MCF 10A (cell line): ENCODE results near the gene KCNQ5. TPM values are rescaled to one million over a fixed set of nuclear protein-coding genes. Genes with fewer than 3 reads are reported as not detected.
"Not testable (repeated sequence)": the region's sequence is repeated elsewhere in the genome, so short reads cannot be mapped to it uniquely, and the experiment has no call there.

Source experiments
- BruUV-seq: library from RNA; stranded (reverse); fragments of 400-500 nt; replicated peaks from 2 replicates; lab custom pipeline; 2021; lab: Mats Ljungman, UMichigan
- CTCF ChIA-PET: fragments of 300-600 bp; sonication (Branson Sonifier 250); formaldehyde crosslinking; extraction: SDS; loops from one replicate; lab custom pipeline; 2021; ENCODE audit warnings: antibody characterized with exemption, inconsistent platforms; lab: Yijun Ruan, JAX
- POLR2A ChIA-PET: fragments of 300-600, 350-650 bp; sonication (Branson Sonifier 250); formaldehyde crosslinking; extraction: SDS; loops from one replicate; lab custom pipeline; 2020; ENCODE audit warnings: antibody characterized with exemption, inconsistent platforms; lab: Yijun Ruan, JAX
- DNase-seq: peaks from one replicate; pipeline ENCODE4 v3.0.0-alpha.2; 2018; ENCODE audit not compliant: unreplicated experiment
- H3K27ac Mint-ChIP-seq: one replicate; pipeline ENCODE4 v1.8.0; 2022; ENCODE audit warnings: mild to moderate bottlenecking, low read depth, mixed read lengths; ENCODE audit not compliant: unreplicated experiment
- H3K27me3 Mint-ChIP-seq: one replicate; pipeline ENCODE4 v1.8.0; 2022; ENCODE audit warnings: mixed read lengths; ENCODE audit not compliant: insufficient read depth, unreplicated experiment
- H3K36me3 Mint-ChIP-seq: one replicate; pipeline ENCODE4 v1.8.0; 2022; ENCODE audit warnings: mild to moderate bottlenecking, moderate library complexity, mixed read lengths; ENCODE audit not compliant: insufficient read depth, unreplicated experiment
- H3K4me1 Mint-ChIP-seq: one replicate; pipeline ENCODE4 v1.8.0; 2022; ENCODE audit warnings: mixed read lengths; ENCODE audit not compliant: insufficient read depth, unreplicated experiment
- H3K4me3 Mint-ChIP-seq: one replicate; pipeline ENCODE4 v1.8.0; 2022; ENCODE audit warnings: mild to moderate bottlenecking, moderate library complexity, mixed read lengths; ENCODE audit not compliant: unreplicated experiment
- H3K9me3 Mint-ChIP-seq: one replicate; pipeline ENCODE4 v1.8.0; 2022; ENCODE audit warnings: mixed read lengths; ENCODE audit not compliant: unreplicated experiment
- intact Hi-C: fragments of 100-400 bp; cut with micrococcal nuclease; formaldehyde crosslinking; loops from 2 replicates; pipeline ENCODE4 v1.14.1; 2022
- total RNA-seq: library from RNA; stranded (reverse); gene quantifications from 2 replicates; pipeline ENCODE4 v1.2.3, GENCODE V29; 2022
- TF ChIP-seq, protein P1 (sequence below): fragments of 200-600 bp; IDR thresholded peaks from one replicate; pipeline ENCODE4 v1.8.0; 2022; ENCODE audit warnings: antibody characterized with exemption, mild to moderate bottlenecking; ENCODE audit not compliant: unreplicated experiment

KCNQ5 gene
- total RNA-seq, 1 experiment from 2014 or later, result 10.3 TPM

DNA sequence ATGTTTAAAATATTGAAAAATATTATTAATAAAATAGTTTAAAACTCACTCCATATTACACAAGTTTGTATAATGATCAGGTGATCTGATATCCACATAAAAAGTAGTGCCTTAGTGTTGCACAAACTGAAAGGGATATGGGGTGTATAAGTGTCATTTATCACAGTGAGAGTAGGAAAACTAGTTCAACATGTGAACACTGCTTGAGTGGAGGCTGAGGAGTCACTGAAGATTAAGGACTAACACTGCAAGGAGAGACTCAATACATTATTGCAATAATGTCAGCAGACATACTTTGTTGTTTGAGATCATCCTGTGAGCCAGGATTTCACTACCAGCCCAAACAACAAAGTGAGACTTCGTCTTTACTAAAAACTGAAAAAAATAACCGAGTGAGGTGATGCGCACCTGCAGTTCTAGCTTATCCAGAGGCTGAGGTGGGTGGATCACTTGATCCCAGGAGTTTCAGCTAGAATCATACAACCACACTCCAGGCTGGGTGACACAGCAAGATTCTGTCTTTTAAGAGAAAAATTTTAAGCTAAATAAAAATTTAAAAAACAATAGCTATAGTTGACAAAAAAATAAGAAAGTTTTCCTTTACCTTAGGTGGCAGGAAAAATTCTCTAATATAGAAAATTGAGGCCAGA lies 605.9 kb downstream of the KCNQ5 start:
- TF ChIP-seq, protein P1, sequence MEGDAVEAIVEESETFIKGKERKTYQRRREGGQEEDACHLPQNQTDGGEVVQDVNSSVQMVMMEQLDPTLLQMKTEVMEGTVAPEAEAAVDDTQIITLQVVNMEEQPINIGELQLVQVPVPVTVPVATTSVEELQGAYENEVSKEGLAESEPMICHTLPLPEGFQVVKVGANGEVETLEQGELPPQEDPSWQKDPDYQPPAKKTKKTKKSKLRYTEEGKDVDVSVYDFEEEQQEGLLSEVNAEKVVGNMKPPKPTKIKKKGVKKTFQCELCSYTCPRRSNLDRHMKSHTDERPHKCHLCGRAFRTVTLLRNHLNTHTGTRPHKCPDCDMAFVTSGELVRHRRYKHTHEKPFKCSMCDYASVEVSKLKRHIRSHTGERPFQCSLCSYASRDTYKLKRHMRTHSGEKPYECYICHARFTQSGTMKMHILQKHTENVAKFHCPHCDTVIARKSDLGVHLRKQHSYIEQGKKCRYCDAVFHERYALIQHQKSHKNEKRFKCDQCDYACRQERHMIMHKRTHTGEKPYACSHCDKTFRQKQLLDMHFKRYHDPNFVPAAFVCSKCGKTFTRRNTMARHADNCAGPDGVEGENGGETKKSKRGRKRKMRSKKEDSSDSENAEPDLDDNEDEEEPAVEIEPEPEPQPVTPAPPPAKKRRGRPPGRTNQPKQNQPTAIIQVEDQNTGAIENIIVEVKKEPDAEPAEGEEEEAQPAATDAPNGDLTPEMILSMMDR, result no peak
- Mint-ChIP-seq H3K4me1 (peaks cover 6% of the 10 kb centered on the region), H3K27me3 (no peaks in the 10 kb centered on the region), H3K4me3 (no peak overlapping the region), H3K36me3 (no peaks in the 10 kb centered on the region), H3K9me3 (no peaks in the 10 kb centered on the region), H3K27ac (no peak overlapping the region)
- POLR2A ChIA-PET, result interaction anchor here (0.8 kb wide), 1 partner anchor 9 kb away, joined by 3 read pairs; no protein-coding TSS in a partner anchor
- DNase-seq, result no peak
- BruUV-seq, result no TSS peak
- CTCF ChIA-PET, result interaction anchor here (0.6 to 1.1 kb wide), 3 partner anchors 36 to 813 kb away, joined by 3 read pairs; no protein-coding TSS in a partner anchor
- intact Hi-C loops, result no loop called here

DNA sequence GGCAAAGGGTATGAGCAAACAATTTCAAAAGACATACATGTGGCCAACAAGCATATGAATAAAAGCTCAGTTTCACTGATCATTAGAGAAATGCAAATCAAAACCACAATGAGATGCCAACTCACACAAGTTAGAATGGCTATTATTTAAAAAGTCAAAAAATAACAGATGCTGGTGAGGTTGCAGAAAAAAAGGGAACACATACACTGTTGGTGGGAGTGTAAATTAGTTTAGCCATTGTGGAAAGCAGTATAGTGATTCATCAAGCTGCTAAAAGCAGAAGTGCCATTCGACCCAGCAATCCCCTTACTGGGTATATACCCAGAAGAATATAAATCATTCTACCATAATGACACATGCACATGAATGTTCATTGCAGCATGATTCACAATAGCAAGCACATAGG lies 610.1 kb downstream of the KCNQ5 start:
- Mint-ChIP-seq H3K4me3 (no peak overlapping the region), H3K36me3 (no peaks in the 10 kb centered on the region), H3K27me3 (no peaks in the 10 kb centered on the region), H3K4me1 (peaks cover 11% of the 10 kb centered on the region), H3K27ac (no peak overlapping the region), H3K9me3 (no peaks in the 10 kb centered on the region)
- no TSS peak for BruUV-seq
- CTCF ChIA-PET, result interaction anchor here (0.6 kb wide), 1 partner anchor 55 kb away, joined by 3 read pairs; no protein-coding TSS in a partner anchor
- TF ChIP-seq, protein P1, result no peak
- no peak for DNase-seq
- intact Hi-C loops, result no loop called here
- POLR2A ChIA-PET, result no interaction called here

DNA sequence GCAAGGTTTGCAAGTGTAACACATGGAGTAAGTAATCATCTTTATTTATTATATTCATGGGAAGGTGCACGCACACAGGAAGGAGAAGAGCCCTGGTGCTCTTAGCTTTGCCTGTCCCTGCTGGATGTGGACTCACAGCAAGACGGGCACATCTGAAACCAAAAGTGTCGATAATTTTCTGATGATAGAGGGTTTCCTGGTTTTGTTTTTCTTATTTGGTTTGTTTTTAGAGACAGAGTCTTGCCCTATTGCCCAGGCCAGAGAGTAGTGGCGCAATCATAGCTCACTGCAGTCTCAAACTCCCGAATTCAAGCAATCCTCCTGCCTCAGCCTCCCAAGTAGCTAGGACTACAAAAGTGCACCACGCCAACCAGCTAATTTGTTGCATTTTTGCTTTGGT lies 611.2 kb downstream of the KCNQ5 start:
- H3K27ac Mint-ChIP-seq, result no peak overlapping the region
- DNase-seq, result no peak
- H3K27me3 Mint-ChIP-seq, result no peaks in the 10 kb centered on the region
- TF ChIP-seq, protein P1, result no peak
- BruUV-seq, result no TSS peak
- H3K4me3 Mint-ChIP-seq, result no peak overlapping the region
- POLR2A ChIA-PET, result no interaction called here
- peaks cover 11% of the 10 kb centered on the region for H3K4me1 Mint-ChIP-seq
- no peaks in the 10 kb centered on the region for H3K36me3 Mint-ChIP-seq
- no peaks in the 10 kb centered on the region for H3K9me3 Mint-ChIP-seq
- intact Hi-C loops, result no loop called here
- CTCF ChIA-PET, result no interaction called here

DNA sequence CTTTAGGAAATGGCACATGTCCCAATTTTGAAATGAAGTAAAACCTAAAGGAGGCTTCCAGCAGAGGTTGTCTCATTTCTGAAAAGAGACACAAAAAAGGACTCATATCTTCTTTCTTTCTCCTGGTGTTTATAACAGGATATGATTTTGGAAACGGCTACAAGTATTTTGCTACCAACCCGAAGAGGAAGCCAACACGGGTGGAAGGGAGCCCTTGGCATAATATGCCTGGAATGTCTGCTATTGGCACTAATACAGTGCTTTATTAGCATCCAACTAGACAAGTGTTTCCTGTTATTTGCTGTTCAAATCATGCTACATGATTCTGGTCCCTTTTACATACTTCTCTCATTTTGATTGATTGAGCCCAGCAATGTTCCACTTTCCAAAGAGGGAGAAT lies 612.1 kb downstream of the KCNQ5 start:
- H3K27me3 Mint-ChIP-seq, H3K27ac Mint-ChIP-seq, intact Hi-C loops, DNase-seq, BruUV-seq, H3K4me3 Mint-ChIP-seq, H3K36me3 Mint-ChIP-seq, POLR2A ChIA-PET, H3K9me3 Mint-ChIP-seq: not testable (repeated sequence)
- CTCF ChIA-PET, result interaction anchor here (0.5 to 0.6 kb wide), 2 partner anchors 184 to 229 kb away, joined by 3 read pairs; no protein-coding TSS in a partner anchor
- H3K4me1 Mint-ChIP-seq, result peaks cover 11% of the 10 kb centered on the region
